H1 (cell line): Measurements from ENCODE around the gene MC4R. TPM values are rescaled to one million over a fixed set of nuclear protein-coding genes. Genes with fewer than 3 reads are reported as not detected.
A peak's percentile ranks its signal among the peaks of the same experiment; 100 is the strongest.

Experiments used
- CTCF ChIA-PET: fragments of 300-600 bp; sonication (Branson Sonifier 250); formaldehyde crosslinking; loops from one replicate; lab custom pipeline; 2021; ENCODE audit not compliant: partially characterized antibody; lab: Charles Lee
- POLR2A ChIA-PET: fragments of 300-600 bp; sonication (Branson Sonifier 250); formaldehyde crosslinking; loops from one replicate; lab custom pipeline; 2021; ENCODE audit warnings: inconsistent platforms; ENCODE audit not compliant: partially characterized antibody; lab: Charles Lee
- DNase-seq, 2 experiments: peaks; one replicate each; pipeline versions ENCODE4 v3.0.0 to v3.0.0-alpha.2; 2010 to 2022; ENCODE audit warnings: low spot score in 2 of 2, low read depth in 1 of 2, mixed read lengths in 1 of 2
- FAIRE-seq: peaks from 2 replicates; lab custom pipeline; 2011; peaks lifted over from hg19 to GRCh38; lab: Jason Lieb, UNC
- H2AFZ ChIP-seq: 2 replicates; pipeline ENCODE4 v1.8.1; 2012; ENCODE audit warnings: low read length, inconsistent platforms
- H2AK5ac ChIP-seq: 2 replicates; pipeline ENCODE4 v1.6.1; 2013; ENCODE audit warnings: low read depth, low read length
- H2BK120ac ChIP-seq: replicated peaks from 2 replicates; pipeline ENCODE3; 2013; ENCODE audit warnings: low read depth, low read length, inconsistent platforms
- H2BK12ac ChIP-seq: 2 replicates; pipeline ENCODE4 v1.6.1; 2013; ENCODE audit warnings: low read depth, low read length
- H2BK15ac ChIP-seq: 2 replicates; pipeline ENCODE4 v1.6.1; 2013; ENCODE audit warnings: low read length
- H2BK20ac ChIP-seq: 2 replicates; pipeline ENCODE4 v1.6.1; 2013; ENCODE audit warnings: low read length
- H2BK5ac ChIP-seq: 2 replicates; pipeline ENCODE4 v1.6.1; 2013; ENCODE audit warnings: low read depth, low read length
- H3K14ac ChIP-seq: 2 replicates; pipeline ENCODE4 v1.6.1; 2013; ENCODE audit warnings: inconsistent platforms; ENCODE audit not compliant: insufficient read length
- H3K18ac ChIP-seq: 2 replicates; pipeline ENCODE4 v1.6.1; 2013; ENCODE audit warnings: low read length; ENCODE audit errors: extremely low read depth
- H3K23ac ChIP-seq: 2 replicates; pipeline ENCODE4 v1.6.1; 2013; ENCODE audit warnings: inconsistent platforms; ENCODE audit not compliant: insufficient read length
- H3K23me2 ChIP-seq: 2 replicates; pipeline ENCODE4 v1.6.1; 2013; ENCODE audit warnings: low read depth, low read length
- H3K27ac ChIP-seq: 2 replicates; pipeline ENCODE4 v1.6.1; 2011; ENCODE audit warnings: low read depth, low read length, inconsistent platforms
- H3K27me3 ChIP-seq, 4 experiments: replicated peaks in 1 of 4; 1 replicate in 1 of 4; 2 replicates in 3 of 4; pipeline versions ENCODE4 v1.6.1 to v1.8.1; 2011 to 2013; ENCODE audit warnings: low read length in 3 of 4, mild to moderate bottlenecking in 3 of 4, inconsistent platforms in 2 of 4, mixed read lengths in 2 of 4, moderate library complexity in 1 of 4; ENCODE audit not compliant: control insufficient read depth in 3 of 4, insufficient read depth in 3 of 4; ENCODE audit errors: extremely low read depth in 1 of 4
- H3K36me3 ChIP-seq, 4 experiments: 2 replicates each; pipeline versions ENCODE4 v1.6.1 to v1.8.1; 2011 to 2013; ENCODE audit warnings: mild to moderate bottlenecking in 4 of 4, low read length in 3 of 4, moderate library complexity in 2 of 4, control low read depth in 1 of 4, inconsistent platforms in 1 of 4; ENCODE audit not compliant: insufficient read depth in 4 of 4, control insufficient read depth in 2 of 4
- H3K4ac ChIP-seq: replicated peaks from 2 replicates; pipeline ENCODE3; 2013; ENCODE audit warnings: low read length, low read depth, mixed read lengths, inconsistent platforms; ENCODE audit not compliant: insufficient read length
- H3K4me1 ChIP-seq, 4 experiments: replicated peaks in 1 of 4; 1 replicate in 1 of 4; 2 replicates in 3 of 4; pipeline versions ENCODE4 v1.6.1 to v1.8.1; 2011 to 2013; ENCODE audit warnings: low read length in 3 of 4, inconsistent platforms in 2 of 4, mixed read lengths in 1 of 4; ENCODE audit not compliant: insufficient read depth in 4 of 4, control insufficient read depth in 3 of 4
- H3K4me2 ChIP-seq, 2 experiments: 2 replicates each; pipeline versions ENCODE4 v1.6.1 to v1.8.1; 2011 to 2013; ENCODE audit warnings: low read depth in 2 of 2, low read length in 2 of 2, control low read depth in 1 of 2, inconsistent platforms in 1 of 2, mild to moderate bottlenecking in 1 of 2; ENCODE audit not compliant: insufficient read depth in 1 of 2
- H3K4me3 ChIP-seq, 4 experiments: fragments of 200-600, 300-600 bp in 1 of 4; sonication (generic), shearing (Covaris generic), sonication (Bioruptor Twin) in 1 of 4; 2 replicates each; pipeline versions ENCODE4 v1.5.1 to v1.8.1; 2011 to 2016; ENCODE audit warnings: low read length in 4 of 4, low read depth in 3 of 4, control low read depth in 2 of 4, inconsistent platforms in 2 of 4, mild to moderate bottlenecking in 2 of 4, mixed read lengths in 1 of 4, moderate library complexity in 1 of 4; ENCODE audit not compliant: insufficient read depth in 2 of 4; ENCODE audit errors: extremely low read depth in 1 of 4
- H3K56ac ChIP-seq: replicated peaks from 2 replicates; pipeline ENCODE3; 2013; ENCODE audit warnings: low read depth, mild to moderate bottlenecking, mixed read lengths, low read length, inconsistent platforms; ENCODE audit not compliant: insufficient read length
- H3K79me1 ChIP-seq: 2 replicates; pipeline ENCODE4 v1.6.1; 2013; ENCODE audit warnings: low read depth, low read length, control low read depth
- H3K79me2 ChIP-seq, 2 experiments: 2 replicates each; pipeline versions ENCODE4 v1.6.1 to v1.8.1; 2012 to 2013; ENCODE audit warnings: low read length in 2 of 2, mild to moderate bottlenecking in 2 of 2, inconsistent platforms in 1 of 2; ENCODE audit not compliant: insufficient read depth in 2 of 2, control insufficient read depth in 1 of 2
- H3K9ac ChIP-seq, 4 experiments: replicated peaks in 1 of 4; 1 replicate in 1 of 4; 2 replicates in 3 of 4; pipeline versions ENCODE4 v1.6.1 to v1.8.1; 2011 to 2013; ENCODE audit warnings: low read depth in 3 of 4, low read length in 3 of 4, control low read depth in 2 of 4, mild to moderate bottlenecking in 2 of 4, moderate library complexity in 2 of 4, inconsistent platforms in 1 of 4; ENCODE audit errors: extremely low read depth in 1 of 4
- H3K9me3 ChIP-seq, 2 experiments: 2 replicates each; pipeline versions ENCODE4 v1.6.1 to v1.8.1; 2012 to 2013; ENCODE audit warnings: mild to moderate bottlenecking in 2 of 2, moderate library complexity in 2 of 2, control low read depth in 1 of 2, inconsistent platforms in 1 of 2, low read depth in 1 of 2, low read length in 1 of 2, mixed read lengths in 1 of 2; ENCODE audit not compliant: insufficient read depth in 2 of 2
- H4K20me1 ChIP-seq, 2 experiments: replicated peaks in 1 of 2; 2 replicates each; pipeline versions ENCODE3 to v1.8.1; 2011 to 2013; ENCODE audit warnings: inconsistent platforms in 2 of 2, low read length in 2 of 2, mild to moderate bottlenecking in 1 of 2; ENCODE audit not compliant: insufficient read depth in 2 of 2, control insufficient read depth in 1 of 2
- H4K5ac ChIP-seq: 2 replicates; pipeline ENCODE4 v1.6.1; 2013; ENCODE audit warnings: low read length, low read depth, mixed read lengths, inconsistent platforms; ENCODE audit not compliant: insufficient read length
- H4K8ac ChIP-seq: 2 replicates; pipeline ENCODE4 v1.8.0; 2013; ENCODE audit warnings: mild to moderate bottlenecking, moderate library complexity, low read length, inconsistent platforms; ENCODE audit not compliant: insufficient read depth; ENCODE audit errors: extremely low read depth
- H4K91ac ChIP-seq: replicated peaks from 2 replicates; pipeline ENCODE3; 2013; ENCODE audit warnings: low read length, mixed read lengths, inconsistent platforms; ENCODE audit not compliant: insufficient read length
- CEBPB ChIP-seq: IDR thresholded peaks from 2 replicates; pipeline ENCODE4 v1.6.1; 2012; ENCODE audit warnings: low read depth, low read length
- SP4 ChIP-seq: IDR thresholded peaks from 2 replicates; pipeline ENCODE4 v1.6.1; 2012; ENCODE audit warnings: low read length, inconsistent platforms
- WGBS, 2 experiments: shearing (Covaris generic) in 1 of 2; methylation state at CpG; one replicate each; pipeline versions ENCODE4 v1.1.6 to v1.1.7; 2013 to 2015; ENCODE audit warnings: low lambda C conversion rate in 2 of 2, mixed read lengths in 2 of 2, inconsistent platforms in 1 of 2, low coverage in 1 of 2, missing lambda C conversion rate in 1 of 2; ENCODE audit not compliant: insufficient replicate concordance in 2 of 2, insufficient coverage in 1 of 2, insufficient read length in 1 of 2; ENCODE audit errors: extremely low coverage in 1 of 2, missing lambda C conversion rate in 1 of 2; 5-methylcytosine and 5-hydroxymethylcytosine counted together
- polyA plus RNA-seq, 7 experiments: library from polyadenylated mRNA; depleted of rRNA in 3 of 7; stranded (reverse) in 5 of 7; unstranded in 2 of 7; fragments of >200 nt in 5 of 7; fragments of 200-250 nt in 2 of 7; gene quantifications; 1 replicate in 5 of 7; 2 replicates in 1 of 7; 4 replicates in 1 of 7; pipeline versions ENCODE4 v1.2.1 to v1.2.3, GENCODE V29; 2011 to 2013; ENCODE audit warnings: missing spikeins in 2 of 7, mixed read lengths in 2 of 7
- total RNA-seq: library from RNA; stranded (reverse); fragmentation: NEBNext Ultra II Directional; extraction: Animal tissue kit (Norgen Biotek cat#: 25700); gene quantifications from 2 replicates; pipeline ENCODE4 v1.2.1, GENCODE V29; 2021

The MC4R gene
- total and polyA plus RNA-seq, 2 of the 8 experiments (the other 6 are each of a cell fraction or from before 2014, with no cell fraction given), result 0.11 TPM; not detected in 1

GRCh38 chr18:60385693-60386092, 13.1 kb upstream of the MC4R start:
- Histone ChIP-seq H3K4me2 (no peak overlapping the region), H3K56ac (no peak overlapping the region), H4K91ac (no peak overlapping the region), H4K5ac (no peak overlapping the region), H3K18ac (no peak overlapping the region), H3K36me3 (no peaks in the 10 kb centered on the region), H2BK120ac (no peak overlapping the region), H3K4me1 (no peaks in the 10 kb centered on the region), H3K23me2 (no peaks in the 10 kb centered on the region), H4K20me1 (no peaks in the 10 kb centered on the region), H3K4me3 (no peak overlapping the region), H2BK20ac (no peak overlapping the region), H3K9ac (no peak overlapping the region), H3K79me1 (no peaks in the 10 kb centered on the region), H3K9me3 (no peaks in the 10 kb centered on the region), H3K27me3 (no peaks in the 10 kb centered on the region), H3K14ac (no peak overlapping the region), H3K4ac (no peak overlapping the region), H4K8ac (no peak overlapping the region), H2BK5ac (no peak overlapping the region), H2BK12ac (no peak overlapping the region), H2AK5ac (no peak overlapping the region), H2BK15ac (no peak overlapping the region), H3K27ac (no peak overlapping the region), H3K79me2 (no peaks in the 10 kb centered on the region), H3K23ac (no peak overlapping the region), H2AFZ (no peak overlapping the region)
- CTCF ChIA-PET, result no interaction called here
- WGBS, 2 experiments, result 91% methylated on average over 5 of the region's 5 CpGs; no CpG with 5 or more reads in 1 of the 2 experiments
- POLR2A ChIA-PET, result no interaction called here
- DNase-seq, result no peak
- FAIRE-seq, result no peak
- TF ChIP-seq CEBPB, result peak; percentile 35; the same call in 1 of the 2 replicates
- no peak for TF ChIP-seq SP4
